GM13977 (cell line): ENCODE data around the gene MEG3.

Source experiments
- DNase-seq: peaks from one replicate; pipeline ENCODE4 v3.0.0; 2012; ENCODE audit warnings: low spot score
- in situ Hi-C: fragments of 300-500 bp; cut with MboI; formaldehyde crosslinking; loops from one replicate; pipeline ENCODE4 v1.12.0; 2022; ENCODE audit warnings: low sequenced_read_pairs, low pct_unique_long_range_greater_than_20kb, mixed read lengths, inconsistent platforms; ENCODE audit not compliant: unreplicated experiment
- TF ChIP-seq, protein P1 (sequence below): IDR thresholded peaks from 2 replicates; pipeline ENCODE4 v1.5.1; 2012; ENCODE audit warnings: mild to moderate bottlenecking, control low read depth; ENCODE audit not compliant: insufficient read depth; ENCODE audit errors: extremely low read depth, missing control alignments

MEG3 gene

GRCh38 chr14:100894416-100894815 lies 68.5 kb downstream of the MEG3 start:
- TF ChIP-seq, protein P1, sequence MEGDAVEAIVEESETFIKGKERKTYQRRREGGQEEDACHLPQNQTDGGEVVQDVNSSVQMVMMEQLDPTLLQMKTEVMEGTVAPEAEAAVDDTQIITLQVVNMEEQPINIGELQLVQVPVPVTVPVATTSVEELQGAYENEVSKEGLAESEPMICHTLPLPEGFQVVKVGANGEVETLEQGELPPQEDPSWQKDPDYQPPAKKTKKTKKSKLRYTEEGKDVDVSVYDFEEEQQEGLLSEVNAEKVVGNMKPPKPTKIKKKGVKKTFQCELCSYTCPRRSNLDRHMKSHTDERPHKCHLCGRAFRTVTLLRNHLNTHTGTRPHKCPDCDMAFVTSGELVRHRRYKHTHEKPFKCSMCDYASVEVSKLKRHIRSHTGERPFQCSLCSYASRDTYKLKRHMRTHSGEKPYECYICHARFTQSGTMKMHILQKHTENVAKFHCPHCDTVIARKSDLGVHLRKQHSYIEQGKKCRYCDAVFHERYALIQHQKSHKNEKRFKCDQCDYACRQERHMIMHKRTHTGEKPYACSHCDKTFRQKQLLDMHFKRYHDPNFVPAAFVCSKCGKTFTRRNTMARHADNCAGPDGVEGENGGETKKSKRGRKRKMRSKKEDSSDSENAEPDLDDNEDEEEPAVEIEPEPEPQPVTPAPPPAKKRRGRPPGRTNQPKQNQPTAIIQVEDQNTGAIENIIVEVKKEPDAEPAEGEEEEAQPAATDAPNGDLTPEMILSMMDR, result no peak
- DNase-seq, result no peak
- in situ Hi-C loops, result no loop called here

DNA sequence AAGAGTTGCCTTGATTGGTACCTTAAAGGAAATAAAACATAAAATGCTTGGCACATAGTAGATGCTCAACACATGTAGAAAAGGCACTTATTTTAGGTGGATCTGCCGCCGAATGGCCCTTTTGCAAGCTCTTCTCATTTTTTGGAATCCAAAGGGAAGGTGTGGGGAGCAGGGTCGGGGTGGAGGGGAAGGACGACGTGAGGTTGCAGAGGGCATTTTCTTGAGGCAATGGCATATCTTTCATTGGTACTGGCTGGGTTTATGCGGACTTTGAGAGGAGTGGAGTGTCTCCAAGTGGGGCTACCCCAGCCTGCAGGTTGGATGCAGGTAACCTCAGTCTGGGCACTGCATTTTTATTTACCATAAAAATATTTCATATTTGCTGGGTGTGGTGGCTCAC lies 69.5 kb downstream of the MEG3 start:
- TF ChIP-seq, protein P1, result no peak

DNA sequence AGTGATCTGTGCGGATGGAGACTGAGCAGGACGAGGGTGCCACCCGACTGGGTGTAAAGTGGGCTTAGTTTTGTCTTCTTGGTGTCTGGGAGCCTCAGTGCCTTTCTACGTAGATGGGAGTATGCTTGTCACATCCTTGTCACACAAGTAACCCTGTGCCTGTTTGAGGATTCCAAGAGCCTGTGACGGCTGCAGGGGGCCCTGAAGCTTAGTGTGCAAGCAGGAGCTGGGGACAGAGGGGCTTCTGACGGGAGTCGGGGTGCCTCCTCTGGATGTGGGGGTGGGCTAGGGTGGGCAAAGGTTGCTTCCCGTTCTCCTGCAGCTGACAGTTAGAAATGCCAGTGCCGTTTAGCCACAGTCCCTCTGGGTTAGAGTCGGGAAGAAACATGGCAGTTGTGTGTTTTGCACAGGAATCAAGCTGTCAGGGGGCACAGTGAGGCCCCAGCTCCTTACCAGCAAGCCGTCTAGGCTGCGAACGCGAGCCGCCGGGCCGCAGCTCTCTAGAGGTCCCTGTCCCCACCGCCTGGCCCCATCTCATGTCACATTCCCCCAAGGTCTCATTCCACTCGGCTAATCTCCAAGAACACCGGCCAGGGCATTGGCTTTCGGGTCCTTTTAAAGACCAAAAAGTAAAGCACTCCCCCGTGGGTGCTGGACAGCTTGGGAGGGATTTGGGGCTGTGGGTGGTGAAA lies 70.6 kb downstream of the MEG3 start:
- no peak for DNase-seq
- TF ChIP-seq, protein P1, result no peak
- in situ Hi-C loops, result no loop called here

More for the DNA sequence above, 69.5 kb downstream of the MEG3 start:
- in situ Hi-C loops, result no loop called here
- no peak for DNase-seq

DNA sequence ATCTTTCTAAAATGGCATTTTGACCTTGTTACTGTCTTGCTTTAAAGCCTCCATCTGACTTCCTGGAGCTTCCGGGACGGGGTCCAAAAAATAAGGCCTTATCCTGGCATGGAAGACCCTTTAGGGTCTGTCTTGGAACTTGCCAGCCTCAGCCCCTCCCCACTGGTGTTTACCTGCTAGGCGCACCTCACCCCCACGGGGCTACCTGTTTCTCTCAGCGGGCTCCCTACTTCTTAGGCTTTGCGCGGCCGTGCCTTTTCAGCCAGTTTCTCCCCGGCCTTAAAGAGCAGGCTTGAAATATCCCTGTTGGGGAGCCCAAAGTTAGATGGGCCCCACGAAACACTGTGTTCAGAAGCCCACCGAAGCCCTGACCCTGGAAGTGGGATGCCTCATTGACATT lies 72.5 kb downstream of the MEG3 start:
- in situ Hi-C loops, result no loop called here
- TF ChIP-seq, protein P1, result no peak

DNA sequence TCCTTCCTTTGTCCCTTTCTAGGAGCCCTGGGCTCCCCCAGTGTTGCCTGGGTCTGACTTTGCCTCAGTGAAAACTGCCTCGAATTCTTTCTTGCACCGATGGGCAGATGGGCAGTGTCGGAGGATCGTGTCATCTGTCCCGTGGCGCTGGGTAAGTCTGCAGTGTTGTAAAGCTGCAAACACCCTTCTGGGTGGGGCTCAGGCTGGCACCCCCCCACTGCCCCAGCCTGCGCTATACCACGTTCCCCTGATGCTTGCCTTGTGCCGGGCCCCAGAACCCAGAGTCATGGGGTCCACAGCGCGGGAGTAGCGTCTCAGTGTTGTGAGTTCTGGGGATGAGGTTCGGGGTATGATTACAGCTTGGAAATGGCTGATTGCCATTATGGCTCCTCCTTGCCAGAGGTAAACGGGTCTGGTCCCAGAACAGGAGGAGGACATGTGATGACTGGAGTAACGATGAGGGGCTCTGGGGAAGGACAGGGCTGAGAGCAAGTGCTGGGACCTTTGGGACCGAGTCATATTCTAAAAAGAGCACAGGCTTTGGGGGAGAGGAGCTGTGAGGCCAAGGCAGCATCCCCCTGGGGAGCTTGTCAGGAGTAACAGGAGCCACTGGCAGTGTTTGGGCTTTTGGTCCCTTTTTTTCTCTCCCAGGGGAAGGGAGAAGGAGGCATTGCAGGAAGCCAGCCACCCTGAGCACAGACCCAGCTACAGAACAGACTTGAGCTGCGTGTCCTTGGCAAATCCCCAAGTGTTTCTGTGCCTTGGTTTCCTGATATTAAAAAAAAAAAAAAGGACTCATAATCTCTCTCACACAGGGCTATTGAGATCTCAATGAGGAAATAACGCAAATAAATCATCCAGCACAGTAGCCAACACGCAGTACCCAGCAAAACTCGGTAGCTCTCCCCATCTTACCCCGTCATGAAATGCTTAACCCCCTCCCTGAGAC lies 73.3 kb downstream of the MEG3 start:
- no peak for DNase-seq
- TF ChIP-seq, protein P1, result no peak
- in situ Hi-C loops, result no loop called here

More for the DNA sequence above, 72.5 kb downstream of the MEG3 start:
- DNase-seq, result no peak

GRCh38 chr14:100899884-100900771 lies 74.2 kb downstream of the MEG3 start:
- in situ Hi-C loops, result no loop called here
- DNase-seq, result peak; percentile 14
- TF ChIP-seq, protein P1, result no peak
